Stimulated activated CD8-positive, alpha-beta memory T cell treated with anti-CD3 and anti-CD28 coated beads, Interleukin-15, amount 100 ng/mL, for 24 hours (primary cell): ENCODE measurements around the gene NOCT.
"Not testable (repeated sequence)": the region's sequence is repeated elsewhere in the genome, so short reads cannot be mapped to it uniquely, and the experiment has no call there.

Experiments
- DNase-seq: peaks from one replicate; pipeline ENCODE4 v3.0.0-alpha.2; 2020; ENCODE audit warnings: low read depth

NOCT gene

GRCh38 chr4:139009702-139010101 lies 5.9 kb upstream of the NOCT start:
- no peak for DNase-seq

DNA sequence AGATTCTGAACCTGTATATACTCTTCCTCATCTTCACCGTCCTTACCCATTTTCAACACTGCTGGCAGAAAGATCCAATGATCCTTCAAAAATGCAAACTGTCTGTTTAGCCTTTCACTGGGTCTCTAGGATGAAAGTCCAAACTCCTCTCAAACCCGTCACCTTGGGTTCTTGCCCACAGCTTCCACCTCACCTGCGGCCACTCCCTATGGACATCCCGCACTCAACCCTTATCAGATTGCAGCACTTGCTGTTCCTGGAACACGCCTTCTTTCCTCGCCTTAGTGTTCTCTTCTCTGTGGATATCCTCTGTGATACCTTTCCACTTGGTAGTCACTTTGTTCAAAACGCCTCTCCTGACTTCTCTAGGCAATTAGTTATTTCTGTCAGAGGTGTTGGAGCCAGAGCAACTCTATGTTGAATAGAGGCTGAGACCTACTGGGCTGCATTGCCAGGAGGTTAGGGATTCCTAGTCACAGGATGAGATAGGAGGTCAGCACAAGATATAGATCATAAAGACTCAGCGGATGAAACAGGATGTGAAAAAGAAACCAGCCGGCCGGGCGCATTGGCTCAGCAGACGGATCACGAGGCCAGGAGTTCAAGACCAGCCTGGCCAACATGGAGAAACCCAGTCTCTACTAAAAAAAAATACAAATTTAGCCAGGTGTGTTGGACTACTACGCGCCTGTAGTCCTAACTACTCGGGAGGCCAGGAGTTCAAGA lies 4.2 kb upstream of the NOCT start:
- DNase-seq = no peak

DNA sequence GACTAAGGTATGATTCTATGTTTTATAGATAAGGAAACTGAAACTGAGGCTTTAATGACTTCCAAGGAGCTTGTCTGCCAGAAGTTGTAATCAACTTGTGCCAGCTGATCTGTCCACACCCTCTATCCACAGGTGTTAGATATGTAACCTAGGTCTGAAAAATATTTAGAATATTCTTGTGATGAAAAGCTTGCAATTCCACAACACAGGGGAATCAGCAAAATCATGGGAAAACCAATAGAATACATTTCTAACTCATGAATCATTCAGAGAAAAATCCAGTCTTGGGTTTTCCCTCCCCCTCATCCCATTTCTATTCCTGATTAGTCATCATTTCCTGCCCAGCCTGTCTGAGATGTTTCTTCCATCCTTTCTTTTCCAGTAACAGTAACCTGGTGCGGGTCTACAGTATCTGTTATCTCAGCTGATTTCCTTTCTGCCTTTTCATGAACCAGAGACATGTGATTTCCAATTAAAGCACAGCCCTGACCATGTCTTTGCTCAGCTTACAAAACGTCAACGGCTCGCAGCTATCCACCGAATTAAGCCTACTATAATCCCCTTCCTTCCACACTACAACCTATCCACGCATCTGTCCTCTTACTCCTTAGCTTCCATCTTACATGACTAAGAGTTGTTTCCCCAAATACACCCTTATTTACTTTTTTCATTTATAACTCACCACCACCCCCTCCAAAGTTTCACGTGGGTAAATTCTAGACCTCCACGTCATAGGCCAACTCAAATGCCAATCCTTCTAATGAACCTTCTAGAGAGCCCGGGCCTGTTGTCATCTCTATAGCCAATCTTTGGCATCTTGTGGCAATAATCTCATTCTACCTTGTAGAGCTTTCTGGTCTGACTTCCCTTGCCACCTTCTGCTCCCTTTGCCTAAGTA lies 961 bp upstream of the NOCT start:
- DNase-seq = no peak

DNA sequence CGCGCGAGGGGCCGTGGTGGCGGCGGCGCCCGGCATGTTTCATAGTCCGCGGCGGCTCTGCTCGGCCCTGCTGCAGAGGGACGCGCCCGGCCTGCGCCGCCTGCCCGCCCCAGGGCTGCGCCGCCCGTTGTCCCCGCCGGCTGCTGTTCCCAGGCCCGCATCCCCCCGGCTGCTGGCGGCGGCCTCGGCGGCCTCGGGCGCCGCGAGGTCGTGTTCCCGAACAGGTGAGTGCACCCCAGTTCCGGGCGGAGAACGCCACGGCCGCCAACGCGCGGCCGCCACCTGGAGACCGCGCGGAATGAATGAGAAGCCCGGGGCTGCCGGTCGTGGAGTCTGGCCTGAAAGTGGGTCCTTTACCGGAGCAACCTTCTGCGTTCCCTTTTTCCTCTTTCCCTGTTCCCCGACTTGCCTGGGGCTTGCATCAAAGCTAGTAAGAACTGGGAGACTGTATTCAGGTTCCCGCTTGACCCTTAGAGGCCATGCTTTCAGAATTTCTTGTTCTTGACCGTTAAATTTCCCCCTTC lies 429 bp downstream of the NOCT start:
- peak; percentile 11 for DNase-seq

- no peak for DNase-seq
Observed at GRCh38 chr4:139017861-139018260, 2.3 kb downstream of the NOCT start.

- no peak for DNase-seq
Observed at GRCh38 chr4:139018501-139018900, 2.9 kb downstream of the NOCT start.

- DNase-seq = no peak
Observed at GRCh38 chr4:139018971-139019758, 3.6 kb downstream of the NOCT start.

DNA sequence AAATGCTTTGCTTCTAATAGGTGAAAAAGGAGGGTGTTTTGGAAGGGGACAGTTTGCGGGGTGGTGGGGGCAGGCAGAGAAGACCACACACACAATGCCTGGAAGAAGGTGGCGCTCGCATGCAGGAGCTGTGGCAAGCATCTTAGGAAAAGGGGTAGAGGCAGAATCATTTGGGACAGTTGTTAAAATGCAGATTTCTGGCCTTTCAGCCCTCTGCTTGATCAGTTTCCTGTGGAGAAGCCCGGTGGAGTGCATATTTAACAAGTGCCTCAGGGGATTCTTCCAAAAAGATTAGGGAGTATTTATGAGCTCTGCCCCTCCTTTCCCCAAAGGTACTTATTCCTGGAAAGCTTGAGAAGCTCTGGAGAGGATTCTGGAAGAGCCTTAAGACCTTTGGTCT lies 4.8 kb downstream of the NOCT start:
- DNase-seq = no peak

GRCh38 chr4:139021071-139021470 lies 5.5 kb downstream of the NOCT start:
- not testable (repeated sequence) for DNase-seq

- no peak for DNase-seq
Observed at GRCh38 chr4:139022835-139023234, 7.3 kb downstream of the NOCT start.

DNA sequence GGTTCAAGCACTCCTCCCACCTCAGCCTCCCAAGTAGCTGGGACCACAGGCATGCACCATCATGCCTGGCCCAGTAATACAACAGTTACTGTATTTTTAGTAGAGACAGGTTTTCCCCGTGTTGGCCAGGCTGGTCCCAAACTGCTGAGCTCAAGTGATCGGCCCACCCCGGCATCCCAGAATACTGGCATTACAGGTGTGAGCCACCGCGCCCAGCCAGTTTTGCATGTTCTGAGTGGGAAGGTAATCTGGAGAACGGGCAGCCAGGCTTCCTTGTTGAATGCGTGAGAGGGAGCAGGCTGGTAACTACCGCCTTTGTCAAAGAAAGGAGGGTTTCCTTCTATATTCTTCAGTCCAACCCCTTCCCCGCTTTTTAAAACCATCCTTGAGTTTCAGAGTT lies 9.1 kb downstream of the NOCT start:
- DNase-seq = no peak

DNA sequence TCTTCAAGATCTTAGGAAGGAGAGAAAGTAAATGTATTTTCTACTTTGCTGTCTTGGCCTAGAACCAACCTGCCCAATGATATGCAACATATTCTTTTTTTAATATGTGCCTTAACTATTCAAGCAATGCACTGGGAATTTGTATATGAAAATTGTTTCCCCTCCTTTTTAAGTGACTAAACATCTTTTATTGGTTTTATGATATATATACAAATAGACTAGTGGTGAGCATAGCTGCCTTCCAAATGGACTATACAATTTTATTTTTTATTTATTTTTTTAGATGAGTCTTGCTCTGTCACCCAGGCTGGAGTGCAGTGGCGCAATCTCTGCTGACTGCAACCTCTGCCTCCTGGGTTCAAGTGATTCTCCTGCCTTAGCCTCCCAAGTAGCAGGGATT lies 10.3 kb downstream of the NOCT start:
- no peak for DNase-seq

DNA sequence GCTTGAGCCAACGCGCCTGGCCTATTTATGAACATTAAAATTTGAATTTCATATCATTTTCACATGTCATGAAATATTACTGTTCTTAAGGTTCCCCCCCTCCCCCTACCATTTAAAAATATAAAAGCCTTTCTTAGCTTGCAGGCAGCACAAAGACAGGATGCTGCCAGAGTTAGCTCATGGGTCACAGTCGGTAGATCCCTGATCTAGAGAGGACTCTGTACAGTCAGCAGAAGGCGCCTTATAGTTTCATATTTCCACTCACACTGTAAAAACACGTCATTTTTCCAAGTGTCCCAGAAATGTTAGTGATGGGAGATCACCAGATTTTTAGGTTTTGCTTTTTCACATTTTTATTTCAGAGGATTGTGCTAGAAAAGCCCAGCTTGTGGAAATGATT lies 12.2 kb downstream of the NOCT start:
- no peak for DNase-seq

DNA sequence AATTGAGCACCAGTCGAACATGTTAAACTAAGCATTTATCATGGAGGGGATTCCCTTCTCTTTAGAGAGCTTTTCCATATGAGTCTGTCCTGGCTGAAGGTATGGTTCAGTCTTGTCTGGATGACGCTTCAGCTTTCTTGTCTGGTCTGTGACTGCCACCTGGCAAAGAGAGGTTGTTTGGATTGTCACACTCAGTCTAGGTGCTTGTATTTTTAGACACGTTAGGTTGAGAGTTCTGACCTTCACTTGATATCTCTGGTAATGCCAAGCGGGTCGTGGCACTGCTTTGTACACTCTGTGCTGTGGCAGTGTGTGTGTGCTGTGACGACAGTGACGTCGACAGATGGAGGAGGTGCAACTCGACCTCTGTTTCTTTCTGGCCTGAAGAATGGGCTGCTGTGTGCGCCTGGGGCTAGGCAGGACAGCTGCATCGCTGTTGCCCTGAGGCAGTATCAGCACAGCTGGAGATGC lies 12.6 kb downstream of the NOCT start:
- DNase-seq = no peak

- not testable (repeated sequence) for DNase-seq
Observed at GRCh38 chr4:139029866-139030363, 14.3 kb downstream of the NOCT start.

DNA sequence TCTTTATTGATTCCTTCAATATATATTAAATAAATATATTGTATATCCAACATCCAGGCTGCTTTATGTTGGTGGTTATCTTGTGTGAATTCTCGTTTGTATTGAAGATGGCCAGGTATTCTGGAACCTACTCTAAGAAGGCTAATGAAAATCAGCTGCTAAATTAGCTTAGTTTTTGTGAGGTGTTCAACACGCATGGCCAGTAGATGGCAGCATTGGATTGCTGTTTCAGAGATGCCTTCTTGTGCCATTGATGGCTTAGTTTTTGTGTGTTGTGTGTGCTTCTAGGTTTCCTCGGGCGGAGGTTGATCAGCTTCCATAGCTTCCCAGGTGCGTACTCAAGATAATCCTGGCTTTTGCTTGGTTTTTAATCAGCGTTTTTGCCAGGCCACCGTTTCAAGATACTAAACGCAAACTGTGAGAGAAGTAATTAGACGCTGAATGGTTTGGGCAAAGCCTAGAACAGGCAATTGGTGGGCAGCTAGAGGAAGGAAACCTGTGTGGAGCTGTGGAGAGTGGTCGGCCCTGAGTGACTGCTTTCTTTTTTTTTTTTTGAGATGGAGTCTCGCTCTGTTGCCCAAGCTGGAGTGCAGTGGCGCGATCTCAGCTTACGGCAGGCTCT lies 15.1 kb downstream of the NOCT start:
- peak; percentile 28 for DNase-seq

GRCh38 chr4:139035650-139036049 lies 20.1 kb downstream of the NOCT start:
- no peak for DNase-seq

DNA sequence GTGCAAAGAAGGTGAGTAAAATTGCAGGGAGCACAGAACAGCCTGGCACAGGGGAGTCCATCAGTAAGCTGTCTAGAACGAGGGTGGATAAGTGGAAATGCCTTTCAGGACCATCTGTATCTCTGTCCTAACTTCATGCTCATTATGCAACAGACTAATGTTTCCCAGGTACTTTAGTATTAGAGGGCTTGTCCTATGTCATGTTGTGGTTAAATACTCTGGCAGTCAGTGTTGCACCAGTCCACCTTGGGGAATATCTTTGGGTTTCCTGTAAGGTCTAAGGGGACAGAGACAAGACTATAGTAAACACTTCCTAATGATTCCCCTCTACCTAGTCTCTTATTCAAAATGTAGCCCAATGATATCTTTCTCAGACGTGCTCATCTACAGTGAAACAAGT lies 21.3 kb downstream of the NOCT start:
- no peak for DNase-seq

- DNase-seq = no peak
Observed at GRCh38 chr4:139038874-139039443, 23.4 kb downstream of the NOCT start.

DNA sequence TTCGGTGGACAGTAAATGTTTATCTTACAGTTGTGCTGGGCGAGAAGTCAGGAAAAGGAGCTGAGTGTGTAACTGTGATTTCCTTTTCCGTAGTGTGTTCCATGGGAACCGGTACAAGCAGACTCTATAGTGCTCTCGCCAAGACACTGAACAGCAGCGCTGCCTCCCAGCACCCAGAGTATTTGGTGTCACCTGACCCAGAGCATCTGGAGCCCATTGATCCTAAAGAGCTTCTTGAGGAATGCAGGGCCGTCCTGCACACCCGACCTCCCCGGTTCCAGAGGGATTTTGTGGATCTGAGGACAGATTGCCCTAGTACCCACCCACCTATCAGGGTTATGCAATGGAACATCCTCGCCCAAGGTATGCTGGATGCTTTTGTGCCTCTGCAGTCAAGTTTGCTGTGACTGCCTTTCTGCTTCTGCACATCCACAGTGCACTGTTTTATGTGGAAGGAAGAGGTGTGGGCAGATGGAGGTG lies 27.4 kb downstream of the NOCT start:
- no peak for DNase-seq

- DNase-seq = no peak
Observed at GRCh38 chr4:139044291-139044690, 28.7 kb downstream of the NOCT start.
